H1 (cell line): ENCODE results near the gene PLN. TPM values are rescaled to one million over a fixed set of nuclear protein-coding genes. Genes with fewer than 3 reads are reported as not detected.

Experiments
- CTCF ChIA-PET: fragments of 300-600 bp; sonication (Branson Sonifier 250); formaldehyde crosslinking; loops from one replicate; lab custom pipeline; 2021; ENCODE audit not compliant: partially characterized antibody; lab: Charles Lee
- POLR2A ChIA-PET: fragments of 300-600 bp; sonication (Branson Sonifier 250); formaldehyde crosslinking; loops from one replicate; lab custom pipeline; 2021; ENCODE audit warnings: inconsistent platforms; ENCODE audit not compliant: partially characterized antibody; lab: Charles Lee
- DNase-seq, 2 experiments: peaks; one replicate each; pipeline versions ENCODE4 v3.0.0 to v3.0.0-alpha.2; 2010 to 2022; ENCODE audit warnings: low spot score in 2 of 2, low read depth in 1 of 2, mixed read lengths in 1 of 2
- FAIRE-seq: peaks from 2 replicates; lab custom pipeline; 2011; peaks lifted over from hg19 to GRCh38; lab: Jason Lieb, UNC
- H2AFZ ChIP-seq: 2 replicates; pipeline ENCODE4 v1.8.1; 2012; ENCODE audit warnings: low read length, inconsistent platforms
- H2AK5ac ChIP-seq: 2 replicates; pipeline ENCODE4 v1.6.1; 2013; ENCODE audit warnings: low read depth, low read length
- H2BK120ac ChIP-seq: replicated peaks from 2 replicates; pipeline ENCODE3; 2013; ENCODE audit warnings: low read depth, low read length, inconsistent platforms
- H2BK12ac ChIP-seq: 2 replicates; pipeline ENCODE4 v1.6.1; 2013; ENCODE audit warnings: low read depth, low read length
- H2BK15ac ChIP-seq: 2 replicates; pipeline ENCODE4 v1.6.1; 2013; ENCODE audit warnings: low read length
- H2BK20ac ChIP-seq: 2 replicates; pipeline ENCODE4 v1.6.1; 2013; ENCODE audit warnings: low read length
- H2BK5ac ChIP-seq: 2 replicates; pipeline ENCODE4 v1.6.1; 2013; ENCODE audit warnings: low read depth, low read length
- H3K14ac ChIP-seq: 2 replicates; pipeline ENCODE4 v1.6.1; 2013; ENCODE audit warnings: inconsistent platforms; ENCODE audit not compliant: insufficient read length
- H3K18ac ChIP-seq: 2 replicates; pipeline ENCODE4 v1.6.1; 2013; ENCODE audit warnings: low read length; ENCODE audit errors: extremely low read depth
- H3K23ac ChIP-seq: 2 replicates; pipeline ENCODE4 v1.6.1; 2013; ENCODE audit warnings: inconsistent platforms; ENCODE audit not compliant: insufficient read length
- H3K23me2 ChIP-seq: 2 replicates; pipeline ENCODE4 v1.6.1; 2013; ENCODE audit warnings: low read depth, low read length
- H3K27ac ChIP-seq: 2 replicates; pipeline ENCODE4 v1.6.1; 2011; ENCODE audit warnings: low read depth, low read length, inconsistent platforms
- H3K27me3 ChIP-seq, 4 experiments: replicated peaks in 1 of 4; 1 replicate in 1 of 4; 2 replicates in 3 of 4; pipeline versions ENCODE4 v1.6.1 to v1.8.1; 2011 to 2013; ENCODE audit warnings: low read length in 3 of 4, mild to moderate bottlenecking in 3 of 4, inconsistent platforms in 2 of 4, mixed read lengths in 2 of 4, moderate library complexity in 1 of 4; ENCODE audit not compliant: control insufficient read depth in 3 of 4, insufficient read depth in 3 of 4; ENCODE audit errors: extremely low read depth in 1 of 4
- H3K36me3 ChIP-seq, 4 experiments: 2 replicates each; pipeline versions ENCODE4 v1.6.1 to v1.8.1; 2011 to 2013; ENCODE audit warnings: mild to moderate bottlenecking in 4 of 4, low read length in 3 of 4, moderate library complexity in 2 of 4, control low read depth in 1 of 4, inconsistent platforms in 1 of 4; ENCODE audit not compliant: insufficient read depth in 4 of 4, control insufficient read depth in 2 of 4
- H3K4ac ChIP-seq: replicated peaks from 2 replicates; pipeline ENCODE3; 2013; ENCODE audit warnings: low read length, low read depth, mixed read lengths, inconsistent platforms; ENCODE audit not compliant: insufficient read length
- H3K4me1 ChIP-seq, 4 experiments: replicated peaks in 1 of 4; 1 replicate in 1 of 4; 2 replicates in 3 of 4; pipeline versions ENCODE4 v1.6.1 to v1.8.1; 2011 to 2013; ENCODE audit warnings: low read length in 3 of 4, inconsistent platforms in 2 of 4, mixed read lengths in 1 of 4; ENCODE audit not compliant: insufficient read depth in 4 of 4, control insufficient read depth in 3 of 4
- H3K4me2 ChIP-seq, 2 experiments: 2 replicates each; pipeline versions ENCODE4 v1.6.1 to v1.8.1; 2011 to 2013; ENCODE audit warnings: low read depth in 2 of 2, low read length in 2 of 2, control low read depth in 1 of 2, inconsistent platforms in 1 of 2, mild to moderate bottlenecking in 1 of 2; ENCODE audit not compliant: insufficient read depth in 1 of 2
- H3K4me3 ChIP-seq, 4 experiments: fragments of 200-600, 300-600 bp in 1 of 4; sonication (generic), shearing (Covaris generic), sonication (Bioruptor Twin) in 1 of 4; 2 replicates each; pipeline versions ENCODE4 v1.5.1 to v1.8.1; 2011 to 2016; ENCODE audit warnings: low read length in 4 of 4, low read depth in 3 of 4, control low read depth in 2 of 4, inconsistent platforms in 2 of 4, mild to moderate bottlenecking in 2 of 4, mixed read lengths in 1 of 4, moderate library complexity in 1 of 4; ENCODE audit not compliant: insufficient read depth in 2 of 4; ENCODE audit errors: extremely low read depth in 1 of 4
- H3K56ac ChIP-seq: replicated peaks from 2 replicates; pipeline ENCODE3; 2013; ENCODE audit warnings: low read depth, mild to moderate bottlenecking, mixed read lengths, low read length, inconsistent platforms; ENCODE audit not compliant: insufficient read length
- H3K79me1 ChIP-seq: 2 replicates; pipeline ENCODE4 v1.6.1; 2013; ENCODE audit warnings: low read depth, low read length, control low read depth
- H3K79me2 ChIP-seq, 2 experiments: 2 replicates each; pipeline versions ENCODE4 v1.6.1 to v1.8.1; 2012 to 2013; ENCODE audit warnings: low read length in 2 of 2, mild to moderate bottlenecking in 2 of 2, inconsistent platforms in 1 of 2; ENCODE audit not compliant: insufficient read depth in 2 of 2, control insufficient read depth in 1 of 2
- H3K9ac ChIP-seq, 4 experiments: replicated peaks in 1 of 4; 1 replicate in 1 of 4; 2 replicates in 3 of 4; pipeline versions ENCODE4 v1.6.1 to v1.8.1; 2011 to 2013; ENCODE audit warnings: low read depth in 3 of 4, low read length in 3 of 4, control low read depth in 2 of 4, mild to moderate bottlenecking in 2 of 4, moderate library complexity in 2 of 4, inconsistent platforms in 1 of 4; ENCODE audit errors: extremely low read depth in 1 of 4
- H3K9me3 ChIP-seq, 2 experiments: 2 replicates each; pipeline versions ENCODE4 v1.6.1 to v1.8.1; 2012 to 2013; ENCODE audit warnings: mild to moderate bottlenecking in 2 of 2, moderate library complexity in 2 of 2, control low read depth in 1 of 2, inconsistent platforms in 1 of 2, low read depth in 1 of 2, low read length in 1 of 2, mixed read lengths in 1 of 2; ENCODE audit not compliant: insufficient read depth in 2 of 2
- H4K20me1 ChIP-seq, 2 experiments: replicated peaks in 1 of 2; 2 replicates each; pipeline versions ENCODE3 to v1.8.1; 2011 to 2013; ENCODE audit warnings: inconsistent platforms in 2 of 2, low read length in 2 of 2, mild to moderate bottlenecking in 1 of 2; ENCODE audit not compliant: insufficient read depth in 2 of 2, control insufficient read depth in 1 of 2
- H4K5ac ChIP-seq: 2 replicates; pipeline ENCODE4 v1.6.1; 2013; ENCODE audit warnings: low read length, low read depth, mixed read lengths, inconsistent platforms; ENCODE audit not compliant: insufficient read length
- H4K8ac ChIP-seq: 2 replicates; pipeline ENCODE4 v1.8.0; 2013; ENCODE audit warnings: mild to moderate bottlenecking, moderate library complexity, low read length, inconsistent platforms; ENCODE audit not compliant: insufficient read depth; ENCODE audit errors: extremely low read depth
- H4K91ac ChIP-seq: replicated peaks from 2 replicates; pipeline ENCODE3; 2013; ENCODE audit warnings: low read length, mixed read lengths, inconsistent platforms; ENCODE audit not compliant: insufficient read length
- JUND ChIP-seq: IDR thresholded peaks from 2 replicates; pipeline ENCODE4 v1.6.1; 2011; ENCODE audit warnings: mild to moderate bottlenecking, improper control_type of control experiment, low read length
- KDM5A ChIP-seq: fragments of 200-600 bp; IDR thresholded peaks from 2 replicates; pipeline ENCODE4 v1.7.1; 2012; ENCODE audit warnings: mild to moderate bottlenecking, low read length, inconsistent platforms, mixed read lengths
- RAD21 ChIP-seq, 2 experiments: IDR thresholded peaks in 1 of 2; conservative IDR thresholded peaks in 1 of 2; 2 replicates each; pipeline ENCODE4 v1.6.1; 2011; ENCODE audit warnings: low read depth in 2 of 2, low read length in 2 of 2, improper control_type of control experiment in 1 of 2, inconsistent platforms in 1 of 2, mild to moderate bottlenecking in 1 of 2, moderate library complexity in 1 of 2
- TAF7 ChIP-seq: optimal IDR thresholded peaks from 2 replicates; pipeline ENCODE3; 2011; ENCODE audit warnings: low read depth, mild to moderate bottlenecking, inconsistent platforms, low read length, moderate library complexity, borderline replicate concordance
- TEAD4 ChIP-seq: IDR thresholded peaks from 2 replicates; pipeline ENCODE4 v1.6.1; 2012; ENCODE audit warnings: low read depth, low read length, inconsistent platforms, mixed read lengths
- WGBS, 2 experiments: shearing (Covaris generic) in 1 of 2; methylation state at CpG; one replicate each; pipeline versions ENCODE4 v1.1.6 to v1.1.7; 2013 to 2015; ENCODE audit warnings: low lambda C conversion rate in 2 of 2, mixed read lengths in 2 of 2, inconsistent platforms in 1 of 2, low coverage in 1 of 2, missing lambda C conversion rate in 1 of 2; ENCODE audit not compliant: insufficient replicate concordance in 2 of 2, insufficient coverage in 1 of 2, insufficient read length in 1 of 2; ENCODE audit errors: extremely low coverage in 1 of 2, missing lambda C conversion rate in 1 of 2; 5-methylcytosine and 5-hydroxymethylcytosine counted together
- polyA plus RNA-seq, 7 experiments: library from polyadenylated mRNA; depleted of rRNA in 3 of 7; stranded (reverse) in 5 of 7; unstranded in 2 of 7; fragments of >200 nt in 5 of 7; fragments of 200-250 nt in 2 of 7; gene quantifications; 1 replicate in 5 of 7; 2 replicates in 1 of 7; 4 replicates in 1 of 7; pipeline versions ENCODE4 v1.2.1 to v1.2.3, GENCODE V29; 2011 to 2013; ENCODE audit warnings: missing spikeins in 2 of 7, mixed read lengths in 2 of 7
- total RNA-seq: library from RNA; stranded (reverse); fragmentation: NEBNext Ultra II Directional; extraction: Animal tissue kit (Norgen Biotek cat#: 25700); gene quantifications from 2 replicates; pipeline ENCODE4 v1.2.1, GENCODE V29; 2021
- TF ChIP-seq, protein P1 (sequence below): IDR thresholded peaks from 2 replicates; pipeline ENCODE4 v1.6.1; 2012; ENCODE audit warnings: inconsistent platforms
- TF ChIP-seq, protein P2 (sequence below), 3 experiments: IDR thresholded peaks; 1 replicate in 2 of 3; 2 replicates in 1 of 3; pipeline versions ENCODE4 v1.5.1 to v1.6.1; 2011; ENCODE audit warnings: low read length in 3 of 3, mild to moderate bottlenecking in 3 of 3, inconsistent platforms in 2 of 3, low read depth in 1 of 3, moderate library complexity in 1 of 3; ENCODE audit not compliant: insufficient read depth in 1 of 3; ENCODE audit errors: control extremely low read depth in 1 of 3

PLN gene
- total and polyA plus RNA-seq, 2 of the 8 experiments (the other 6 are each of a cell fraction or from before 2014, with no cell fraction given): not detected

DNA sequence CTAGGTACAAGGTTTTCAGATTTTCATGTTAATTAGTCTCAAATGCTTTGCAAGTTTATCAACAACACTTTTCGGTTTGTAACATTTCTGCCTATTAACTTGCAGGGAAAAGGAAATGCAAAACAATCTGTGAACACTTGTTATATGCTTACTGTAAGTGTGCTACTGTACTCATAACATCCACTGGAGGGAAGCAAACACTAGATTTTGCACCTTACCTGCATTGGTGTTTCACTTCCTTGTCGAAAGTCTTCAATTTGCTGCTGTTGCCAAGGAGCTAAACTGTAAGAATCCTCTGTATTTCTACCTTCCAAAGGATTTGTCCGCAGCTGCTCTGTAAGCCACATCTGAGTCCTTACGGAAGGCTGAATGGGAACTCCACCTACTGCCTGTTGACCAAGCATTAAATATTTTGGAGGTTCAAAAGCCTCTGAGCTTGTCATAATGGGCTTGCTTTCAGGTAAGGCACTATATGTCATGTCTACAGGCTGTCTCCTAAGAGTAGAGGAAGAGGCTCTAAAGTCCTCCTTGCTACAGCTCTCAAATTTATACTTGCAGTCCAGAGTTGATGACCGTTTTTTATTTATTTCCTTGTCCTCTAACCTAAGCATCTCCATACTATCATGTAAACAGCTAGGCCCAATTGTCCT is 17.3 kb downstream of the PLN start:
- Histone ChIP-seq H3K27me3 (peaks cover 0 to 1% (median 0%) of the 10 kb centered on the region in 4 experiments; a peak in 1 of 7 replicates), H3K4me2 (no peak overlapping the region), H3K4me3 (no peak overlapping the region), H4K20me1 (peaks cover 0 to 2% of the 10 kb centered on the region in 2 experiments), H2BK12ac (no peak overlapping the region), H3K23me2 (no peaks in the 10 kb centered on the region), H4K5ac (no peak overlapping the region), H3K14ac (no peak overlapping the region), H3K79me2 (peaks cover 0 to 45% of the 10 kb centered on the region in 2 experiments; a peak in 2 of 4 replicates), H3K9me3 (no peaks in the 10 kb centered on the region), H2BK20ac (no peak overlapping the region), H3K56ac (no peak overlapping the region), H3K18ac (no peak overlapping the region), H3K9ac (no peak overlapping the region), H2AFZ (no peak overlapping the region), H3K79me1 (no peaks in the 10 kb centered on the region), H2AK5ac (no peak overlapping the region), H3K36me3 (peaks cover 0 to 4% (median 0%) of the 10 kb centered on the region in 4 experiments; a peak in 1 of 8 replicates), H2BK5ac (no peak overlapping the region)
- FAIRE-seq (peak; percentile 94), DNase-seq (no peak)
- ChIA-PET CTCF (interaction anchor here (0.5 to 5.2 kb wide), 43 partner anchors 8 to 963 kb away, joined by 3 to 48 read pairs (median 4); partner anchors contain the start of gene GOPC), POLR2A (interaction anchor here (0.6 to 1.8 kb wide), 3 partner anchors 9 to 50 kb away, joined by 3 to 7 read pairs (median 4); no protein-coding TSS in a partner anchor)
- WGBS, 2 experiments: 71% methylated on average over 5 of the region's 5 CpGs; no CpG with 5 or more reads in 1 of the 2 experiments
- 0 out of 2 replicates have a peak, but pooled peaks have one; percentile 15 for TF ChIP-seq TEAD4
- TF ChIP-seq, protein P1, sequence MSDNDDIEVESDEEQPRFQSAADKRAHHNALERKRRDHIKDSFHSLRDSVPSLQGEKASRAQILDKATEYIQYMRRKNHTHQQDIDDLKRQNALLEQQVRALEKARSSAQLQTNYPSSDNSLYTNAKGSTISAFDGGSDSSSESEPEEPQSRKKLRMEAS: no peak
- peak; percentile 81 to 83 for TF ChIP-seq RAD21 (IDR thresholded peaks at IDR 0.05 in 1 of 2, conservative IDR thresholded peaks at IDR 0.05 in 1 of 2; ENCODE audit: low read depth in 2 of 2, low read length in 2 of 2)
- 0 out of 2 replicates have a peak, but pooled peaks have one; percentile 19 for TF ChIP-seq JUND
- no peak for TF ChIP-seq KDM5A
- TF ChIP-seq, protein P2, sequence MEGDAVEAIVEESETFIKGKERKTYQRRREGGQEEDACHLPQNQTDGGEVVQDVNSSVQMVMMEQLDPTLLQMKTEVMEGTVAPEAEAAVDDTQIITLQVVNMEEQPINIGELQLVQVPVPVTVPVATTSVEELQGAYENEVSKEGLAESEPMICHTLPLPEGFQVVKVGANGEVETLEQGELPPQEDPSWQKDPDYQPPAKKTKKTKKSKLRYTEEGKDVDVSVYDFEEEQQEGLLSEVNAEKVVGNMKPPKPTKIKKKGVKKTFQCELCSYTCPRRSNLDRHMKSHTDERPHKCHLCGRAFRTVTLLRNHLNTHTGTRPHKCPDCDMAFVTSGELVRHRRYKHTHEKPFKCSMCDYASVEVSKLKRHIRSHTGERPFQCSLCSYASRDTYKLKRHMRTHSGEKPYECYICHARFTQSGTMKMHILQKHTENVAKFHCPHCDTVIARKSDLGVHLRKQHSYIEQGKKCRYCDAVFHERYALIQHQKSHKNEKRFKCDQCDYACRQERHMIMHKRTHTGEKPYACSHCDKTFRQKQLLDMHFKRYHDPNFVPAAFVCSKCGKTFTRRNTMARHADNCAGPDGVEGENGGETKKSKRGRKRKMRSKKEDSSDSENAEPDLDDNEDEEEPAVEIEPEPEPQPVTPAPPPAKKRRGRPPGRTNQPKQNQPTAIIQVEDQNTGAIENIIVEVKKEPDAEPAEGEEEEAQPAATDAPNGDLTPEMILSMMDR (IDR thresholded peaks at IDR 0.05; ENCODE audit: control extremely low read depth in 1 of 3, insufficient read depth in 1 of 3, low read depth in 1 of 3, low read length in 3 of 3): peak in 2 of 3 experiments; percentile 58 to 70; a peak in 3 of 4 replicates
- no peak for TF ChIP-seq TAF7
- TF ChIP-seq, all 59 proteins: peak for 4
- no peak overlapping the region for H4K91ac ChIP-seq
- H2BK15ac ChIP-seq: no peak overlapping the region
- H3K4me1 ChIP-seq: peaks cover 0 to 7% (median 4%) of the 10 kb centered on the region in 4 experiments; a peak in 5 of 7 replicates
- H3K27ac ChIP-seq: no peak overlapping the region
- no peak overlapping the region for H3K4ac ChIP-seq
- H3K23ac ChIP-seq: no peak overlapping the region
- no peak overlapping the region for H2BK120ac ChIP-seq
- H4K8ac ChIP-seq: no peak overlapping the region
